HCT116 (cell line): ENCODE data around the gene ZNF423.

Experiments
- CTCF ChIP-seq, 3 experiments: fragments of 200-600 bp in 1 of 3; sonication (generic) in 1 of 3; IDR thresholded peaks in 2 of 3; conservative IDR thresholded peaks in 1 of 3; 2 replicates each; pipeline ENCODE4 v1.5.1; 2012 to 2017; ENCODE audit warnings: low read depth in 2 of 3, low read length in 2 of 3, antibody characterized with exemption in 1 of 3, borderline replicate concordance in 1 of 3, control low read depth in 1 of 3, mild to moderate bottlenecking in 1 of 3, mixed read lengths in 1 of 3, mixed run types in 1 of 3, moderate library complexity in 1 of 3; ENCODE audit not compliant: insufficient read depth in 1 of 3
- EZH2 ChIP-seq: fragments of 200-600 bp; sonication (generic); IDR thresholded peaks from 2 replicates; pipeline ENCODE4 v1.6.1; 2017; ENCODE audit warnings: antibody characterized with exemption, mixed run types
- POLR2AphosphoS5 ChIP-seq: IDR thresholded peaks from 2 replicates; pipeline ENCODE4 v1.6.1; 2011; ENCODE audit warnings: mild to moderate bottlenecking, low read depth, low read length, moderate library complexity
- SRF ChIP-seq: IDR thresholded peaks from 2 replicates; pipeline ENCODE4 v1.6.1; 2012; ENCODE audit warnings: low read depth
- TCF7L2 ChIP-seq: IDR thresholded peaks from 2 replicates; pipeline ENCODE4 v1.7.0; 2011; ENCODE audit warnings: borderline replicate concordance, inconsistent platforms; ENCODE audit not compliant: insufficient read depth, insufficient read length; ENCODE audit errors: extremely low read depth
- YY1 ChIP-seq: IDR thresholded peaks from 2 replicates; pipeline ENCODE4 v1.6.1; 2011; ENCODE audit warnings: low read length, low read depth, moderate library complexity, mild to moderate bottlenecking; ENCODE audit not compliant: insufficient replicate concordance; ENCODE audit errors: extremely low read depth

GRCh38 chr16:49844359-49844758 is 11.6 kb downstream of the ZNF423 start:
- TF ChIP-seq POLR2AphosphoS5 (no peak), SRF (no peak), YY1 (no peak), CTCF (IDR thresholded peaks at IDR 0.05 in 2 of 3, conservative IDR thresholded peaks at IDR 0.05 in 1 of 3; ENCODE audit: borderline replicate concordance in 1 of 3, insufficient read depth in 1 of 3, low read depth in 2 of 3, low read length in 2 of 3) (no peak), EZH2 (no peak), TCF7L2 (no peak)
